ENCODE measurements around the gene DCAF10. TPM values are rescaled to one million over a fixed set of nuclear protein-coding genes. Genes with fewer than 3 reads are reported as not detected.
"Not testable (repeated sequence)": the region's sequence is repeated elsewhere in the genome, so short reads cannot be mapped to it uniquely, and the experiment has no call there.

DCAF10 gene
- total RNA-seq, 1 experiment from 2014 or later: 16.9 TPM

DNA sequence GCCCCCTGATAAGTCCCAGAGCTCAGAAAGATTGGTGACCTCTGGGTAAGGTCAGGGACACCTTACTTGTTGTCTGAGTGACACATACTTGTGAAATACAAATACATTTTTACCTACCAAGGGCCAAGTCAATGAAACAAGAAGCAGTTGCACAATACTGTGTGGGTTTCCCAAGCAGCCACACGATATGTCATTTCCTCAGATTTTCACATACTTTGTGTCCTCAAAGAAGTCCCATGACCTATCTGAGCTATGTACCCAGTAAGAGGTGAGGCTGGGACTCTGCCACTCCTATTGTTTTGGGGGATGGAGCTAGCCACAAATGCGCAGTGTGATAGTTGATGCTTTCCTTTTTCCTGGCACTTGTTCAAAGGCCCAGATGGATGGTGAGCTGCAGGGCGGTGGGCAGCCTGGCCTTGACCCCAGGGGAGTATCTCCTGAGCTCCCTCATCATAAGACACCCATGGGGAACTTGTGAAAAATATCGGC lies 108.1 kb downstream of the DCAF10 start:
- DNase-seq (ENCODE audit: low read depth): peak; percentile 55

DNA sequence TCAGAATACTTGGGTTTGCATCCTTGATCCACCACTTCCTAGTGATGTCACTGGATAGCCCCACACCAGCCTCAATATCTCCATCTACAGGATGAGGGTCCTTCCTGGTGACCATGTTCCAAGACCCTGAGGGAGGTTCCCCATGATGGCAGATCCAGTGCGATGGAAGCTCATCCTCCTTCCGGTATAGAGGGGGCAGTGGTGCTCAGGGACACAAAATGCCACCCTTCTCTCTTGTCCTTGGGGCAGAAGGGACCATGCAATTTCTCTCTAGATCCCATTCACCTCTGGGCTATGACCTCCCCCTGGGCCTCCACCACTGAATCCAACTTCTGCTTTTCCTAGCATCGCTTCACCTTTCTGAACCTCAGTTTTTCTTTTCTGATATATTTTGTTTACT lies 108.7 kb downstream of the DCAF10 start:
- no peak for DNase-seq (ENCODE audit: low read depth)

DNA sequence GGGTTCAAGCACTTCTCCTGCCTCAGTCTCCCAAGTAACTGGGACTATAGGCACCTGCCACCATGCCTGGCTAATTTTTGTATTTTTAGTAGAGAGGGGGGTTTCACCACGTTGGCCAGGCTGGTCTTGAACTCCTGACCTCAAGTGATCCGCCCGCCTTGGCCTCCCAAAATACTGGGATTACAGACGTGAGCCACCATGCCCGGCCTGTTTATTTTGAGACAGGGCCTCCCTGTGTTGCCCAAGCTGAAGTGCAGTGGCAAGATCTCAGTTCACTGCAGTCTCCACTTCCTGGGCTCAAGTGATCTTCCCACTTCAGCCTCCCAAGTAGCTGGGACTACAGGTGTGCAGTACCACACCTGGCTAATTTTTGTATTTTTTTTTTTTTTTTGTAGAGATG lies 109.2 kb downstream of the DCAF10 start:
- not testable (repeated sequence) for DNase-seq (ENCODE audit: low read depth)

DNA sequence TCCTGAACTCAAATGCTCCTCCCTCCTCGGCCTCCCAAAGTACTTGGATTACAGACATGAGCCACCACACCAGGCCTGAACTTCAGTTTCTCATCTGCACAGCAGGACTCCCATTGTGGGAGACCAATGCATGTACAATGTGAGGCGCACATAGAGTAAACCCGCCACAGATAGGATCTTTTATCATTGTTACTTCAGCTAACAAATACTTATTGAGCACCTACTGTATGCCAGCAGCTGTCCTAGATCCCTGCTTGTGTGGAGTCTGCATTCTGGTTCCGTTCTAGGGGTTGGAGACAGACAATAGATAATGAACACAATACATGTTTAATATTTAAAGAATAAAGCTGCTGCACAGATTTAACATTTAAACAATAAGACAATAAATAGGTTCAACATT lies 109.7 kb downstream of the DCAF10 start:
- no peak for DNase-seq (ENCODE audit: low read depth)

DNA sequence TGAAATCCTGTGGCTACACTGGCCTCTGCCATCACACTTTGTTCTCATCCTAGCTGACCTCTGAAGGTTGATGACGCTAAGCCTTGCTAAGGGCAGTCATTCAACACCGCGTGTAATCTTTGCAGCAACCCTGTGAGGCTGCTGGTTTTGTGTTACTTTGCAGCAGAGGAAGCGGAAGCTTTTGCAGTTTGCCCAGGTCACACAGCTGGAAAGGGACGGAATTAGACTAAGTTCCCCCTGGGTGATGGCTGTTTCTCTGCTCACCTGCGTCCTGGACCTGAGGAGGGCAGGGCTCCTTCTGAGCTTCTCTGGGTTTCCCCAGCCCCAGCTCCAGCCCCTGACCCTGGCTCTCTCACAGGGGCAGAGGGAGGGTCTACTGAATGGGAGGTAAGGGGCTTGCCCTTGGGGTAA lies 110.7 kb downstream of the DCAF10 start:
- no peak for DNase-seq (ENCODE audit: low read depth)

DNA sequence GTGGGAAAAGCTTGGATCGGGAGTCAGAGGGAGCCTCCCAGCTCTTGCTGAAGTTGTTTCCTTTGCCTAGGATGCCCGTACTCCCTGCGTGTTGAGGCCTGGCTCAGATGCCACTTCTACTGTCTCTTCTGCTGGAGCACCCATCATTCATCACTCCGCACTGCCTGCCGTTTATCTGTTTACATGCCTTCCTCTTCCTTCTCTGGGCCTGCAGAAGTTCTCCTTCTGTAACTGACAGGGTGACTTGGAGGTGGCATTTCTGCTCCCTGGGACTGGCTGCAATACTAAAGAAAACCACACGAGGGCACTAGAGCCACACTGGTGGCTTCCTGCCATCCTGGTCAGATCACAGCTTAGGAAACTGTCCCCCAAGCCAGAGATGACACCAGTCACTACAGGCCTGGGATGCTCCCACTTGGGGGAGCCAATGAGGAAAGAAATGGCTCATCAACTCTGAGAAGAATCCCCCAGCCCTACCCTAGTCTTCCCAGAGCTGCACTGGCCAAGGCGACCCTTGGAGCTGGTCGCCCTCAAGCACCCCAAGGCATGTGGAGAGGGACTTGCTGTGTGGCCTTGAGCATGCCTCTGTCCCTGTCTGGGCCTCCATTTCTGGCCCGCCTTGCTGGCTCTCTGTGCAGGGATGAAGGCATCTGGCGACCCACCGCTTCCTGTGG lies 113.0 kb downstream of the DCAF10 start:
- DNase-seq (ENCODE audit: low read depth): peak; percentile 75

DNA sequence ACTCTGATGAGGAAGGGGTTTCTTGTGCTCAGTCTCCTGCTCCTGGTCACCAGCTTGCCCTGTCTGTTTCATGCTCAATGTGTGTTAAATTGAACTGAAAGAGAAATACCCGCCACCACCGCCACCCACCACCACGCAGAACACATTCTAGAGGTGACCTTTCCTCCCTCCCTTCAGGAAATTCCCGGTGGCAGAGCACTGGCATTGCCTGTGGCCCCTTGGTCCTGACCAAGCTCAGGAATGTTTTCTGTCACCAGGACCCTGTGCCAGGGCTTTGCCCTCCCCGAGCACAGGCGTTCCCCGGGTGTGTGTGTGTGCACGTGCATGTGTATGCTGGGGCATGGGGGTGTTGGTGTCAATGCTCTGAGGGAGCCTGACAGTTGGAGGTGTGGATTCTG lies 113.6 kb downstream of the DCAF10 start:
- no peak for DNase-seq (ENCODE audit: low read depth)

DNA sequence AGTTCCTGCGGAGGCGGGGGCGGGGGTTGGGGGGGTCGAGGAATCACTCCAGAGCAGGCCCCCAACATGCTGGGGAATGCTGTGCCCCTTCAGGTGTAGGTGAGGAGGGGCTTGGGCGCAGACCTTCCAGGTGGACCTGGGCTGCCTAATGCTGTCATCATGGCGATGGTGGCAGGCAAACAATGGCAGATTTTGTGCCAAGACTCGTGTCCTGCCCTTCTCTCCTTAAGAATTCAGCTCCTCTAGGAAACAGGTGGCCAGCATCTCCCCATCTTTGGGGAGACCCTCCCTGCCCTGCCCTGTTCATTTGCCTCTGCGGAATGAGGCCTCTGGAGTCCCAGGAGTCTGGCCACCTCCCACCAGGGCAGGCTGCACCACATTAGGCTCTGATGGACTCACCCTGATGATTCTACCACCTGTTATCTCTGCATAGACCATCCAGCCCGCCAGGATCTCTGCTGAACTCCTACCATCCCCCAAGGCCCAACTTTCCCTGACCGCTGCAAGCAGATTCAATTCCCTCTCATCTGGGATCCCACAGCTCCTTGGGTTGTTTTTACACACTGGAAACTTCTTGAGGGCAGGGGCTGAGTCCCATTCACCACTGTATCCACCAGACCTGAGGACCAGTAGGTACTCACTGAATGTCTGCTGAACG lies 114.2 kb downstream of the DCAF10 start:
- DNase-seq (ENCODE audit: low read depth): no peak

DNA sequence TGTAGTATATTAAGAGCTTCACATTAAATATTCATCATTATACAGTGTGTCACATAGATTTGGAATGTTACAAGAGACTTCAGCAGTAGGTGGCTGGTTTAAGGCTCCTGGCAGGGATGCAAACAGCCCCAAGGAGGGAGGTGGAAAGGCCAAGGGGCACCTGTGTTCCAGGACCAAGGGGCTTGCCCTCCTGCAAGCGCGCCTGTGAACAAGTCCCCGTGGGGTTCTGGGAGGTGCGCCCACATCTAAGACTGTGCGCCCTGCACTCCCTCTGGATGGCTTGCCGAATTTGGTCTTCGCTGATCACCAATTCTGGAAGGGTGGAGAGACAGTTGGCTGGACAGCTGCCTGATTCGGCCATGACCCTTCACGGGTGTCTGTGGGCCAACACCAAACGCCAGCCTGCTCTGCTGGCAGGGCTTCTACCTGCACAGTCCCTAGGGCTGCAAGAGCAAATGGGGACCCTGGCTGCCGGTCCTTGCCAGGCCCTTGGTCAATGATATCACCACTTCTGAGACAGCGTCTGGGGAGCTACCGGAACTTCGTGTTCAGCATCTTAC lies 115.4 kb downstream of the DCAF10 start:
- DNase-seq (ENCODE audit: low read depth): no peak

DNA sequence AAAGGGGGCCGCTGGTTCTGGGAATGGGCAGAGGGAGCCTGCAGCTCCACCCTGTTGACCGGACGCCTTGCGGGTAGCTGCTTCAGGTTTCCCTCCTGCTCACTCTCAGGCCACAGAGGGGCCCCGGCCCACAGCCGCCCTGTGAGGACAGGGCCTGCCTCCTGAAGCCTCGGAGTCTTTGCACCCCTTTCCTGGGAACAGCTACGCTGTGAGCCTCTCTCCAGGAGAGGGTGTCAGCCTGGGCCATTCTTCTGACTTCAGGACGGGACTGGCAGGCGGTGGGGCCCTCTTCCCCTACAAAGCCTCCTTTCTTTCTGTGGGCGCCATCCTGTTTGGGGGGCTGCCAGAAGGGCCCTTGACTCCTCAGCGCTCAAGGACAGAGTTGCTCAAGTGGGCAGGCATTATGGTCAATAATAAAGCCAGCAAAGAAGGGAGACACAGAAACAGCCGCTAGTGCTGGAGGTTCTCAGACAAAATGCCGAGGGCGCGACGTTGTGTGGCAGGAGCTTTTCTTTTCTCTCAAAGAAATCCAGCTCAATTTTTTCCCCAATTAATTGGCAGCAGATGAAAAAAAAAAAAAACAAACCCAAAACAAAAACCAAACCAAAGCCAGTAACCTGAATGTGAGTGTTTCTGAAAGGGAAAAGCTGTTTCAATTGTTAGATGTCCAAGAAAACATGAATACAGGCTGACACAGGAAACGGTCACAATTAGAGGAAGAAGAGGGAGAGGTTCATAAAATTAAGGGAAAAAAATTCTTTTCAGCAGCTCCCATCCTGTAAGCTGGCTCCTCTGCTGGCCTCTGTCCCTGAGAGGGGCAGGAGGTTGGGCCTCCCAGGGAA lies 116.1 kb downstream of the DCAF10 start:
- DNase-seq (ENCODE audit: low read depth): no peak

Other genes with a start within 250 kb of the DCAF10 start
- 22.8 and 34.1 TPM in 2 replicates for gene FBXO10, start 224.4 kb upstream of the DCAF10 start, total RNA-seq (2014; rRNA removed)
- gene TOMM5, start 208.2 kb upstream of the DCAF10 start, total RNA-seq (2014; rRNA removed): 167 and 190 TPM in 2 replicates
- 0.38 and 1.1 TPM in 2 replicates for gene FRMPD1, start 149.8 kb upstream of the DCAF10 start, total RNA-seq (2014; rRNA removed)
- gene TRMT10B, start 47.0 kb upstream of the DCAF10 start, total RNA-seq (2014; rRNA removed): 1.2 and 2.0 TPM in 2 replicates
- gene EXOSC3, start 15.7 kb upstream of the DCAF10 start, total RNA-seq (2014; rRNA removed): 49.3 and 52.8 TPM in 2 replicates
- 43.2 and 44.7 TPM in 2 replicates for gene SLC25A51, start 103.3 kb downstream of the DCAF10 start, total RNA-seq (2014; rRNA removed)